CD4-positive, CD25-positive, alpha-beta regulatory T cell (primary cell): ENCODE data around the gene CRNN. TPM values are rescaled to one million over a fixed set of nuclear protein-coding genes. Genes with fewer than 3 reads are reported as not detected.

Source experiments
- ATAC-seq, 2 donors: fragments of 150-1000 bp; cut with Tn5 transposase; one replicate each; pipeline ENCODE4 v1.10.0; 2021; ENCODE audit warnings: low read depth in 2 of 2, moderate number of reproducible peaks in 2 of 2, moderate library complexity in 1 of 2
- DNase-seq, 3 donors: peaks; one replicate each; pipeline versions ENCODE4 v3.0.0 to v3.0.0-alpha.2; 2012 to 2022; ENCODE audit warnings: mixed read lengths in 1 of 3
- H3K27ac ChIP-seq: one replicate; pipeline ENCODE4 v1.7.0; 2013; ENCODE audit warnings: mild to moderate bottlenecking, low read length; ENCODE audit not compliant: insufficient read depth, poor library complexity, severe bottlenecking
- H3K27me3 ChIP-seq: one replicate; pipeline ENCODE4 v1.7.0; 2013; ENCODE audit warnings: low read length; ENCODE audit not compliant: control insufficient read depth, insufficient read depth
- H3K36me3 ChIP-seq: one replicate; pipeline ENCODE4 v1.7.0; 2013; ENCODE audit warnings: mild to moderate bottlenecking, low read length, moderate library complexity; ENCODE audit not compliant: control insufficient read depth, insufficient read depth
- H3K4me1 ChIP-seq: 2 replicates; pipeline ENCODE4 v1.7.0; 2013; ENCODE audit warnings: mild to moderate bottlenecking, low read length; ENCODE audit not compliant: insufficient read depth, control insufficient read depth, poor library complexity, severe bottlenecking
- H3K4me3 ChIP-seq: one replicate; pipeline ENCODE4 v1.7.0; 2013; ENCODE audit warnings: low read depth, mild to moderate bottlenecking, low read length, moderate library complexity
- H3K9me3 ChIP-seq, 2 experiments: 1 replicate in 1 of 2; 2 replicates in 1 of 2; pipeline ENCODE4 v1.7.0; 2013; ENCODE audit warnings: low read length in 2 of 2, mild to moderate bottlenecking in 1 of 2, moderate library complexity in 1 of 2; ENCODE audit not compliant: control insufficient read depth in 2 of 2
- H3K27ac Mint-ChIP-seq, 3 donors: one replicate each; pipeline ENCODE4 v1.8.0; 2020 to 2022; ENCODE audit warnings: mild to moderate bottlenecking in 3 of 3, mixed read lengths in 3 of 3, moderate library complexity in 2 of 3
- H3K27me3 Mint-ChIP-seq: one replicate; pipeline ENCODE4 v1.8.0; 2022; ENCODE audit warnings: mild to moderate bottlenecking, mixed read lengths
- H3K36me3 Mint-ChIP-seq: one replicate; pipeline ENCODE4 v1.8.0; 2020; ENCODE audit warnings: mixed read lengths
- H3K4me1 Mint-ChIP-seq, 4 donors: one replicate each; pipeline ENCODE4 v1.8.0; 2020 to 2022; ENCODE audit warnings: mixed read lengths in 4 of 4, mild to moderate bottlenecking in 1 of 4
- H3K4me3 Mint-ChIP-seq, 4 donors: one replicate each; pipeline ENCODE4 v1.8.0; 2020 to 2022; ENCODE audit warnings: mild to moderate bottlenecking in 4 of 4, mixed read lengths in 4 of 4, moderate library complexity in 3 of 4
- H3K9me3 Mint-ChIP-seq, 7 donors: one replicate each; pipeline ENCODE4 v1.8.0; 2020 to 2022; ENCODE audit warnings: mixed read lengths in 7 of 7, mild to moderate bottlenecking in 3 of 7, moderate library complexity in 2 of 7
- polyA plus RNA-seq, 4 donors: library from polyadenylated mRNA; unstranded; fragments of 300-500 nt; fragmentation: Illumina TruSeq; gene quantifications; one replicate each; pipeline ENCODE4 v1.2.3, GENCODE V29; 2021
- total RNA-seq: library from RNA; stranded (reverse); gene quantifications from one replicate; pipeline ENCODE4 v1.2.3, GENCODE V29; 2022

Gene CRNN
- total and polyA plus RNA-seq, 5 donors from 2014 or later, result not detected

- no peak overlapping the region for H3K27ac Mint-ChIP-seq
- ATAC-seq (no peak), DNase-seq (no peak)
- no peaks in the 10 kb centered on the region for H3K9me3 ChIP-seq
- H3K4me1 Mint-ChIP-seq, result peaks cover 0 to 4% (median 0%) of the 10 kb centered on the region in 4 donors
- no peaks in the 10 kb centered on the region for H3K36me3 Mint-ChIP-seq
- H3K36me3 ChIP-seq, result no peaks in the 10 kb centered on the region
- H3K27me3 Mint-ChIP-seq, result peaks cover 11% of the 10 kb centered on the region
- H3K4me1 ChIP-seq, result no peaks in the 10 kb centered on the region
- H3K27ac ChIP-seq, result no peak overlapping the region
- no peak overlapping the region for H3K4me3 ChIP-seq
- H3K4me3 Mint-ChIP-seq, result no peak overlapping the region
- H3K27me3 ChIP-seq, result peaks cover 14% of the 10 kb centered on the region
- peaks cover 0 to 3% (median 0%) of the 10 kb centered on the region in 7 donors for H3K9me3 Mint-ChIP-seq
Observed at GRCh38 chr1:152415454-152416227, 1.6 kb upstream of the CRNN start.

- Histone ChIP-seq H3K27me3 (peaks cover 12% of the 10 kb centered on the region), H3K9me3 (no peaks in the 10 kb centered on the region), H3K4me1 (no peaks in the 10 kb centered on the region), H3K36me3 (no peaks in the 10 kb centered on the region), H3K4me3 (no peak overlapping the region), H3K27ac (no peak overlapping the region)
- Mint-ChIP-seq H3K4me1 (no peaks in the 10 kb centered on the region), H3K36me3 (no peaks in the 10 kb centered on the region), H3K4me3 (no peak overlapping the region), H3K9me3 (peaks cover 0 to 4% (median 0%) of the 10 kb centered on the region in 7 donors), H3K27me3 (peaks cover 11% of the 10 kb centered on the region), H3K27ac (no peak overlapping the region)
- no peak for ATAC-seq
- no peak for DNase-seq
Observed at GRCh38 chr1:152412756-152413155, 1.3 kb downstream of the CRNN start.

- Mint-ChIP-seq H3K27me3 (peaks cover 13% of the 10 kb centered on the region), H3K36me3 (no peaks in the 10 kb centered on the region), H3K27ac (no peak overlapping the region), H3K4me1 (no peaks in the 10 kb centered on the region), H3K4me3 (no peak overlapping the region), H3K9me3 (peaks cover 0 to 4% (median 0%) of the 10 kb centered on the region in 7 donors)
- Histone ChIP-seq H3K36me3 (no peaks in the 10 kb centered on the region), H3K4me1 (no peaks in the 10 kb centered on the region), H3K27me3 (peaks cover 8% of the 10 kb centered on the region), H3K4me3 (no peak overlapping the region), H3K27ac (no peak overlapping the region), H3K9me3 (no peaks in the 10 kb centered on the region)
- DNase-seq (no peak), ATAC-seq (no peak)
Observed at GRCh38 chr1:152411134-152411533, 2.9 kb downstream of the CRNN start.

- Histone ChIP-seq H3K27me3 (peaks cover 6% of the 10 kb centered on the region), H3K9me3 (no peaks in the 10 kb centered on the region), H3K4me3 (no peak overlapping the region), H3K36me3 (no peaks in the 10 kb centered on the region), H3K27ac (no peak overlapping the region), H3K4me1 (no peaks in the 10 kb centered on the region)
- H3K4me3 Mint-ChIP-seq, result no peak overlapping the region
- H3K9me3 Mint-ChIP-seq, result peaks cover 0 to 4% (median 0%) of the 10 kb centered on the region in 7 donors
- no peak for ATAC-seq
- H3K36me3 Mint-ChIP-seq, result no peaks in the 10 kb centered on the region
- DNase-seq, result no peak
- H3K4me1 Mint-ChIP-seq, result no peaks in the 10 kb centered on the region
- H3K27ac Mint-ChIP-seq, result no peak overlapping the region
- H3K27me3 Mint-ChIP-seq, result peaks cover 11% of the 10 kb centered on the region
Observed at GRCh38 chr1:152410599-152410998, 3.5 kb downstream of the CRNN start.

GRCh38 chr1:152410028-152410427, 4.0 kb downstream of the CRNN start:
- H3K36me3 ChIP-seq, result no peaks in the 10 kb centered on the region
- no peak for DNase-seq
- H3K27ac ChIP-seq, result no peak overlapping the region
- peaks cover 2% of the 10 kb centered on the region for H3K27me3 ChIP-seq
- no peaks in the 10 kb centered on the region for H3K9me3 ChIP-seq
- no peaks in the 10 kb centered on the region for H3K36me3 Mint-ChIP-seq
- no peaks in the 10 kb centered on the region for H3K4me1 ChIP-seq
- peaks cover 0 to 4% (median 0%) of the 10 kb centered on the region in 7 donors for H3K9me3 Mint-ChIP-seq
- H3K27me3 Mint-ChIP-seq, result peaks cover 11% of the 10 kb centered on the region
- no peak overlapping the region for H3K4me3 Mint-ChIP-seq
- H3K4me3 ChIP-seq, result no peak overlapping the region
- no peak for ATAC-seq
- no peaks in the 10 kb centered on the region for H3K4me1 Mint-ChIP-seq
- peak overlapping the region in 1 of 3 donors; percentile 38 for H3K27ac Mint-ChIP-seq

- DNase-seq, result no peak
- no peak for ATAC-seq
- no peaks in the 10 kb centered on the region for H3K36me3 ChIP-seq
- peaks cover 11% of the 10 kb centered on the region for H3K27me3 Mint-ChIP-seq
- no peaks in the 10 kb centered on the region for H3K36me3 Mint-ChIP-seq
- H3K4me1 Mint-ChIP-seq, result no peaks in the 10 kb centered on the region
- no peak overlapping the region for H3K4me3 Mint-ChIP-seq
- no peak overlapping the region for H3K27ac ChIP-seq
- H3K9me3 ChIP-seq, result no peaks in the 10 kb centered on the region
- H3K27me3 ChIP-seq, result peaks cover 2% of the 10 kb centered on the region
- peaks cover 0 to 4% (median 0%) of the 10 kb centered on the region in 7 donors for H3K9me3 Mint-ChIP-seq
- no peak overlapping the region for H3K4me3 ChIP-seq
- H3K27ac Mint-ChIP-seq, result no peak overlapping the region
- H3K4me1 ChIP-seq, result no peaks in the 10 kb centered on the region
Observed at GRCh38 chr1:152408664-152409063, 5.4 kb downstream of the CRNN start.

GRCh38 chr1:152398812-152399698, 15.0 kb downstream of the CRNN start:
- DNase-seq (peak in 1 of 3 donors; percentile 24), ATAC-seq (no peak)
- Mint-ChIP-seq H3K9me3 (peaks cover 0 to 2% (median 0%) of the 10 kb centered on the region in 7 donors), H3K27ac (no peak overlapping the region), H3K36me3 (no peaks in the 10 kb centered on the region), H3K4me1 (no peaks in the 10 kb centered on the region), H3K27me3 (peaks cover 25% of the 10 kb centered on the region), H3K4me3 (no peak overlapping the region)
- no peaks in the 10 kb centered on the region for H3K4me1 ChIP-seq
- H3K4me3 ChIP-seq, result no peak overlapping the region
- H3K27me3 ChIP-seq, result peaks cover 11% of the 10 kb centered on the region
- H3K36me3 ChIP-seq, result no peaks in the 10 kb centered on the region
- no peak overlapping the region for H3K27ac ChIP-seq
- H3K9me3 ChIP-seq, result no peaks in the 10 kb centered on the region
